GM12878 (cell line): Measurements from ENCODE around the gene CYS1. TPM values are rescaled to one million over a fixed set of nuclear protein-coding genes. Genes with fewer than 3 reads are reported as not detected.

Experiments used
- ATF7 ChIP-seq: fragments of 450-650 bp; IDR thresholded peaks from 2 replicates; pipeline ENCODE4 v1.6.1; 2016; ENCODE audit warnings: low read depth, mild to moderate bottlenecking
- BACH1 ChIP-seq: fragments of 450-650 bp; IDR thresholded peaks from 2 replicates; pipeline ENCODE4 v1.6.1; 2017; ENCODE audit warnings: mild to moderate bottlenecking, borderline replicate concordance
- ETV6 ChIP-seq, 2 experiments: fragments of 450-650 bp in 1 of 2; IDR thresholded peaks in 1 of 2; conservative IDR thresholded peaks in 1 of 2; 2 replicates each; pipeline ENCODE4 v1.6.1; 2014; ENCODE audit warnings: antibody characterized with exemption in 1 of 2, borderline replicate concordance in 1 of 2, low read depth in 1 of 2, mild to moderate bottlenecking in 1 of 2, moderate library complexity in 1 of 2
- HDAC2 ChIP-seq: fragments of 200-600 bp; sonication (generic); IDR thresholded peaks from 2 replicates; pipeline ENCODE4 v1.6.1; 2017
- MTA2 ChIP-seq: fragments of 450-650 bp; IDR thresholded peaks from 2 replicates; pipeline ENCODE4 v1.6.1; 2016; ENCODE audit warnings: low read depth, mild to moderate bottlenecking, moderate library complexity
- MXI1 ChIP-seq: fragments of 150-350 bp; IDR thresholded peaks from 2 replicates; pipeline ENCODE4 v1.6.1; 2011; ENCODE audit warnings: low read depth, mild to moderate bottlenecking, inconsistent platforms, low read length, improper control_type of control experiment
- POU2F2 ChIP-seq: IDR thresholded peaks from 3 replicates; pipeline ENCODE4 v1.6.1; 2011; ENCODE audit warnings: low read depth, mild to moderate bottlenecking, low read length, borderline replicate concordance
- RAD51 ChIP-seq: fragments of 450-650 bp; IDR thresholded peaks from 2 replicates; pipeline ENCODE4 v1.6.1; 2016; ENCODE audit warnings: moderate library complexity, mild to moderate bottlenecking, inconsistent platforms
- RELA ChIP-seq: fragments of 450-650 bp; IDR thresholded peaks from 2 replicates; pipeline ENCODE4 v1.8.0; 2014; ENCODE audit warnings: borderline replicate concordance; ENCODE audit not compliant: partially characterized antibody
- SREBF1 ChIP-seq: IDR thresholded peaks from 2 replicates; pipeline ENCODE4 v1.6.1; 2012; ENCODE audit warnings: mild to moderate bottlenecking, low read length
- SREBF2 ChIP-seq: IDR thresholded peaks from 2 replicates; pipeline ENCODE4 v1.6.1; 2012; ENCODE audit warnings: mild to moderate bottlenecking, low read length
- ZNF24 ChIP-seq: fragments of 450-650 bp; IDR thresholded peaks from 2 replicates; pipeline ENCODE4 v1.6.1; 2017; ENCODE audit warnings: antibody characterized with exemption, mild to moderate bottlenecking
- ZSCAN29 ChIP-seq: fragments of 450-650 bp; IDR thresholded peaks from 2 replicates; pipeline ENCODE4 v1.6.1; 2017; ENCODE audit warnings: mild to moderate bottlenecking, moderate library complexity
- polyA plus RNA-seq, 11 experiments: library from polyadenylated mRNA; depleted of rRNA in 4 of 11; unstranded in 6 of 11; stranded (reverse) in 5 of 11; fragments of >200 nt; fragmentation: Nextera tagmentation in 4 of 11; fragmentation: Illumina TruSeq in 1 of 11; extraction: Ambion mirVana in 4 of 11; extraction: Trizol in 1 of 11; gene quantifications; 1 replicate in 1 of 11; 2 replicates in 10 of 11; pipeline versions ENCODE4 v1.2.1 to v1.2.3, GENCODE V29; 2011 to 2016; ENCODE audit warnings: inconsistent platforms in 2 of 11, missing spikeins in 2 of 11, low read depth in 1 of 11
- total RNA-seq, 4 experiments: library from RNA; depleted of rRNA in 3 of 4; stranded (reverse); fragments of >200 nt in 3 of 4; fragmentation: Illumina TruSeq in 1 of 4; extraction: Trizol in 1 of 4; gene quantifications; 2 replicates each; pipeline versions ENCODE4 v1.2.1 to v1.2.3, GENCODE V29; 2013 to 2021
- TF ChIP-seq, protein P1 (sequence below): IDR thresholded peaks from 2 replicates; pipeline ENCODE4 v1.6.1; 2011; ENCODE audit warnings: low read depth, mild to moderate bottlenecking, low read length, moderate library complexity, borderline replicate concordance; ENCODE audit errors: extremely low read depth
- TF ChIP-seq, protein P2 (sequence below): IDR thresholded peaks from 2 replicates; pipeline ENCODE4 v1.6.1; 2012; ENCODE audit warnings: low read length, inconsistent platforms
- TF ChIP-seq, protein P3 (sequence below): fragments of 450-650 bp; IDR thresholded peaks from 2 replicates; pipeline ENCODE4 v1.6.1; 2017; ENCODE audit warnings: mild to moderate bottlenecking, moderate library complexity
- TF ChIP-seq, protein P4 (sequence below): fragments of 450-650 bp; IDR thresholded peaks from 2 replicates; pipeline ENCODE4 v1.6.1; 2018; ENCODE audit warnings: mild to moderate bottlenecking, low read depth, moderate library complexity; ENCODE audit not compliant: partially characterized antibody
- TF ChIP-seq, protein P5 (sequence below): fragments of 450-650 bp; IDR thresholded peaks from 2 replicates; pipeline ENCODE4 v1.6.1; 2018; ENCODE audit warnings: borderline replicate concordance, mild to moderate bottlenecking; ENCODE audit not compliant: partially characterized antibody

Gene CYS1
- total and polyA plus RNA-seq, 10 of the 15 experiments (the other 5 are each of a cell fraction or from before 2014, with no cell fraction given) = 0.35 to 6.4 (median 2.5) TPM

DNA sequence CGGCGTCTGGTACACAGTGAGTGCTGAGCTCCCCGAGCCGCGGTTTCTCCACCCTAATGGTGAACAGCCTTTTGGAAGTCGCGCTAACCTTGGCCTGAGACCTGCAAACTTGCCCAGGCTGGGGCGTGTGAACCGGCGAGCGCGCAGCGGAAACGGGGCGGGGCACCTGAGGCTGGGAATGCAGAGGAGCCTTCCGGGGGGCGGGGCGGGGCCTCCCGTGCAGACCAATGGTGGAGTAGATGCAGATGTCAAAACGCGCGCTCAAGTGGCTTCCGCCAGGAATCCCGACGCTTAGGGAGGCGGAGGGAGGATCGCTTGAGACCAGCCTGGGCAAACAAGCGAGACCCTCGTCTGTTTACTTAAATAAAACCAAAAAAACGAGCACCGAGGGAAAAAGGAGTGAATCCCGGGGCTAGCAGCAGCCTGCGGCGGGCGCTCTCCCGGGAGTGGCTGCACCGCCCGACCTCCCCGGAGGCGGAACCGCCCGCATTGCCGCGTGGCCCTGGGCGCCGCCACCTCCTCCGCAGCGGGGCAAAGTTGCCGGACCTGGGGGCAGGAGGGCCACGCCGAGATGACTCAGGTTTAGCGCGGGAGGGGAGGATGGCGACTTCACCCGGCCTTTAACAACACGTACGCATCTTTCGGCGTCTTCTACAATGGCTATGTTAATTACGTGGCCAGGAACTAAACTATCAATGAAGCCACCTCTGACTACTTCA is 40.1 kb upstream of the CYS1 start (continued):
- TF ChIP-seq BACH1 (peak; percentile 72; the same call in 1 of the 2 replicates), RAD51 (no peak), ZNF24 (no peak), SREBF2 (no peak), POU2F2 (peak; percentile 75; the same call in 1 of the 3 replicates), MTA2 (no peak; the same call in 1 of the 2 replicates), HDAC2 (no peak), ETV6 (conservative IDR thresholded peaks at IDR 0.05 in 1 of 2, IDR thresholded peaks at IDR 0.05 in 1 of 2; ENCODE audit: borderline replicate concordance in 1 of 2, low read depth in 1 of 2) (peak in 1 of 2 experiments; percentile 45; a peak in 1 of 4 replicates), ZSCAN29 (no peak), RELA (no peak), ATF7 (peak; percentile 29; the same call in 1 of the 2 replicates), SREBF1 (no peak), MXI1 (no peak)
- TF ChIP-seq, protein P1, sequence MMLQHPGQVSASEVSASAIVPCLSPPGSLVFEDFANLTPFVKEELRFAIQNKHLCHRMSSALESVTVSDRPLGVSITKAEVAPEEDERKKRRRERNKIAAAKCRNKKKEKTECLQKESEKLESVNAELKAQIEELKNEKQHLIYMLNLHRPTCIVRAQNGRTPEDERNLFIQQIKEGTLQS = no peak
- TF ChIP-seq, protein P2, sequence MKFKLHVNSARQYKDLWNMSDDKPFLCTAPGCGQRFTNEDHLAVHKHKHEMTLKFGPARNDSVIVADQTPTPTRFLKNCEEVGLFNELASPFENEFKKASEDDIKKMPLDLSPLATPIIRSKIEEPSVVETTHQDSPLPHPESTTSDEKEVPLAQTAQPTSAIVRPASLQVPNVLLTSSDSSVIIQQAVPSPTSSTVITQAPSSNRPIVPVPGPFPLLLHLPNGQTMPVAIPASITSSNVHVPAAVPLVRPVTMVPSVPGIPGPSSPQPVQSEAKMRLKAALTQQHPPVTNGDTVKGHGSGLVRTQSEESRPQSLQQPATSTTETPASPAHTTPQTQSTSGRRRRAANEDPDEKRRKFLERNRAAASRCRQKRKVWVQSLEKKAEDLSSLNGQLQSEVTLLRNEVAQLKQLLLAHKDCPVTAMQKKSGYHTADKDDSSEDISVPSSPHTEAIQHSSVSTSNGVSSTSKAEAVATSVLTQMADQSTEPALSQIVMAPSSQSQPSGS = no peak
- TF ChIP-seq, protein P3, sequence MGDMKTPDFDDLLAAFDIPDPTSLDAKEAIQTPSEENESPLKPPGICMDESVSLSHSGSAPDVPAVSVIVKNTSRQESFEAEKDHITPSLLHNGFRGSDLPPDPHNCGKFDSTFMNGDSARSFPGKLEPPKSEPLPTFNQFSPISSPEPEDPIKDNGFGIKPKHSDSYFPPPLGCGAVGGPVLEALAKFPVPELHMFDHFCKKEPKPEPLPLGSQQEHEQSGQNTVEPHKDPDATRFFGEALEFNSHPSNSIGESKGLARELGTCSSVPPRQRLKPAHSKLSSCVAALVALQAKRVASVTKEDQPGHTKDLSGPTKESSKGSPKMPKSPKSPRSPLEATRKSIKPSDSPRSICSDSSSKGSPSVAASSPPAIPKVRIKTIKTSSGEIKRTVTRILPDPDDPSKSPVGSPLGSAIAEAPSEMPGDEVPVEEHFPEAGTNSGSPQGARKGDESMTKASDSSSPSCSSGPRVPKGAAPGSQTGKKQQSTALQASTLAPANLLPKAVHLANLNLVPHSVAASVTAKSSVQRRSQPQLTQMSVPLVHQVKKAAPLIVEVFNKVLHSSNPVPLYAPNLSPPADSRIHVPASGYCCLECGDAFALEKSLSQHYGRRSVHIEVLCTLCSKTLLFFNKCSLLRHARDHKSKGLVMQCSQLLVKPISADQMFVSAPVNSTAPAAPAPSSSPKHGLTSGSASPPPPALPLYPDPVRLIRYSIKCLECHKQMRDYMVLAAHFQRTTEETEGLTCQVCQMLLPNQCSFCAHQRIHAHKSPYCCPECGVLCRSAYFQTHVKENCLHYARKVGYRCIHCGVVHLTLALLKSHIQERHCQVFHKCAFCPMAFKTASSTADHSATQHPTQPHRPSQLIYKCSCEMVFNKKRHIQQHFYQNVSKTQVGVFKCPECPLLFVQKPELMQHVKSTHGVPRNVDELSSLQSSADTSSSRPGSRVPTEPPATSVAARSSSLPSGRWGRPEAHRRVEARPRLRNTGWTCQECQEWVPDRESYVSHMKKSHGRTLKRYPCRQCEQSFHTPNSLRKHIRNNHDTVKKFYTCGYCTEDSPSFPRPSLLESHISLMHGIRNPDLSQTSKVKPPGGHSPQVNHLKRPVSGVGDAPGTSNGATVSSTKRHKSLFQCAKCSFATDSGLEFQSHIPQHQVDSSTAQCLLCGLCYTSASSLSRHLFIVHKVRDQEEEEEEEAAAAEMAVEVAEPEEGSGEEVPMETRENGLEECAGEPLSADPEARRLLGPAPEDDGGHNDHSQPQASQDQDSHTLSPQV = no peak
- TF ChIP-seq, protein P4, sequence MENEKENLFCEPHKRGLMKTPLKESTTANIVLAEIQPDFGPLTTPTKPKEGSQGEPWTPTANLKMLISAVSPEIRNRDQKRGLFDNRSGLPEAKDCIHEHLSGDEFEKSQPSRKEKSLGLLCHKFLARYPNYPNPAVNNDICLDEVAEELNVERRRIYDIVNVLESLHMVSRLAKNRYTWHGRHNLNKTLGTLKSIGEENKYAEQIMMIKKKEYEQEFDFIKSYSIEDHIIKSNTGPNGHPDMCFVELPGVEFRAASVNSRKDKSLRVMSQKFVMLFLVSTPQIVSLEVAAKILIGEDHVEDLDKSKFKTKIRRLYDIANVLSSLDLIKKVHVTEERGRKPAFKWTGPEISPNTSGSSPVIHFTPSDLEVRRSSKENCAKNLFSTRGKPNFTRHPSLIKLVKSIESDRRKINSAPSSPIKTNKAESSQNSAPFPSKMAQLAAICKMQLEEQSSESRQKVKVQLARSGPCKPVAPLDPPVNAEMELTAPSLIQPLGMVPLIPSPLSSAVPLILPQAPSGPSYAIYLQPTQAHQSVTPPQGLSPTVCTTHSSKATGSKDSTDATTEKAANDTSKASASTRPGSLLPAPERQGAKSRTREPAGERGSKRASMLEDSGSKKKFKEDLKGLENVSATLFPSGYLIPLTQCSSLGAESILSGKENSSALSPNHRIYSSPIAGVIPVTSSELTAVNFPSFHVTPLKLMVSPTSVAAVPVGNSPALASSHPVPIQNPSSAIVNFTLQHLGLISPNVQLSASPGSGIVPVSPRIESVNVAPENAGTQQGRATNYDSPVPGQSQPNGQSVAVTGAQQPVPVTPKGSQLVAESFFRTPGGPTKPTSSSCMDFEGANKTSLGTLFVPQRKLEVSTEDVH = no peak
- TF ChIP-seq, protein P5, sequence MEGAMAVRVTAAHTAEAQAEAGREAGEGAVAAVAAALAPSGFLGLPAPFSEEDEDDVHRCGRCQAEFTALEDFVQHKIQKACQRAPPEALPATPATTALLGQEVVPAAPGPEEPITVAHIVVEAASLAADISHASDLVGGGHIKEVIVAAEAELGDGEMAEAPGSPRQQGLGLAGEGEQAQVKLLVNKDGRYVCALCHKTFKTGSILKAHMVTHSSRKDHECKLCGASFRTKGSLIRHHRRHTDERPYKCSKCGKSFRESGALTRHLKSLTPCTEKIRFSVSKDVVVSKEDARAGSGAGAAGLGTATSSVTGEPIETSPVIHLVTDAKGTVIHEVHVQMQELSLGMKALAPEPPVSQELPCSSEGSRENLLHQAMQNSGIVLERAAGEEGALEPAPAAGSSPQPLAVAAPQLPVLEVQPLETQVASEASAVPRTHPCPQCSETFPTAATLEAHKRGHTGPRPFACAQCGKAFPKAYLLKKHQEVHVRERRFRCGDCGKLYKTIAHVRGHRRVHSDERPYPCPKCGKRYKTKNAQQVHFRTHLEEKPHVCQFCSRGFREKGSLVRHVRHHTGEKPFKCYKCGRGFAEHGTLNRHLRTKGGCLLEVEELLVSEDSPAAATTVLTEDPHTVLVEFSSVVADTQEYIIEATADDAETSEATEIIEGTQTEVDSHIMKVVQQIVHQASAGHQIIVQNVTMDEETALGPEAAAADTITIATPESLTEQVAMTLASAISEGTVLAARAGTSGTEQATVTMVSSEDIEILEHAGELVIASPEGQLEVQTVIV = no peak
